ENCODE data around the gene FLNA.
A peak's percentile ranks its signal among the peaks of the same experiment; 100 is the strongest.

GRCh38 chrX:154373340-154374306 is 811 bp downstream of the FLNA start:
- TF ChIP-seq, protein P1, sequence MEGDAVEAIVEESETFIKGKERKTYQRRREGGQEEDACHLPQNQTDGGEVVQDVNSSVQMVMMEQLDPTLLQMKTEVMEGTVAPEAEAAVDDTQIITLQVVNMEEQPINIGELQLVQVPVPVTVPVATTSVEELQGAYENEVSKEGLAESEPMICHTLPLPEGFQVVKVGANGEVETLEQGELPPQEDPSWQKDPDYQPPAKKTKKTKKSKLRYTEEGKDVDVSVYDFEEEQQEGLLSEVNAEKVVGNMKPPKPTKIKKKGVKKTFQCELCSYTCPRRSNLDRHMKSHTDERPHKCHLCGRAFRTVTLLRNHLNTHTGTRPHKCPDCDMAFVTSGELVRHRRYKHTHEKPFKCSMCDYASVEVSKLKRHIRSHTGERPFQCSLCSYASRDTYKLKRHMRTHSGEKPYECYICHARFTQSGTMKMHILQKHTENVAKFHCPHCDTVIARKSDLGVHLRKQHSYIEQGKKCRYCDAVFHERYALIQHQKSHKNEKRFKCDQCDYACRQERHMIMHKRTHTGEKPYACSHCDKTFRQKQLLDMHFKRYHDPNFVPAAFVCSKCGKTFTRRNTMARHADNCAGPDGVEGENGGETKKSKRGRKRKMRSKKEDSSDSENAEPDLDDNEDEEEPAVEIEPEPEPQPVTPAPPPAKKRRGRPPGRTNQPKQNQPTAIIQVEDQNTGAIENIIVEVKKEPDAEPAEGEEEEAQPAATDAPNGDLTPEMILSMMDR (IDR thresholded peaks at IDR 0.05): peak; percentile 32 to 64 (median 52)
- TF ChIP-seq POLR2AphosphoS5 (IDR thresholded peaks at IDR 0.05) (no peak), POLR2A (IDR thresholded peaks at IDR 0.05) (peak in 1 of 4 donors; percentile 1)
